Spleen (tissue), 11 donors: Measurements from ENCODE around the gene PERCC1. TPM values are rescaled to one million over a fixed set of nuclear protein-coding genes. Genes with fewer than 3 reads are reported as not detected.

Source experiments
- DNase-seq: peaks from one replicate; pipeline ENCODE4 v3.0.0-alpha.2; 2020
- H3K27ac ChIP-seq, 8 donors: fragments of 200-600 bp; sonication (generic) in 7 of 8; 1 replicate in 4 of 8; 2 replicates in 4 of 8; pipeline versions ENCODE4 v1.5.0 to v1.8.0; 2016 to 2021; ENCODE audit warnings: inconsistent platforms in 4 of 8, mild to moderate bottlenecking in 4 of 8, moderate library complexity in 1 of 8
- H3K27me3 ChIP-seq, 7 donors: fragments of 200-600 bp; sonication (generic) in 6 of 7; replicated peaks in 1 of 7; 1 replicate in 4 of 7; 2 replicates in 3 of 7; pipeline versions ENCODE4 v1.5.0 to v1.8.0; 2016 to 2021; ENCODE audit warnings: inconsistent platforms in 3 of 7, mild to moderate bottlenecking in 1 of 7
- H3K36me3 ChIP-seq, 6 donors: fragments of 200-600 bp; sonication (generic) in 5 of 6; 1 replicate in 4 of 6; 2 replicates in 2 of 6; pipeline versions ENCODE4 v1.5.0 to v1.8.0; 2016 to 2021; ENCODE audit warnings: inconsistent platforms in 2 of 6
- H3K4me1 ChIP-seq, 6 donors: fragments of 200-600 bp; sonication (generic) in 5 of 6; 1 replicate in 3 of 6; 2 replicates in 3 of 6; pipeline versions ENCODE4 v1.5.0 to v1.8.0; 2016 to 2021; ENCODE audit warnings: inconsistent platforms in 3 of 6
- H3K4me3 ChIP-seq, 8 donors: fragments of 200-600 bp; sonication (generic) in 7 of 8; 1 replicate in 4 of 8; 2 replicates in 4 of 8; pipeline versions ENCODE4 v1.5.0 to v1.8.0; 2016 to 2021; ENCODE audit warnings: inconsistent platforms in 4 of 8, mild to moderate bottlenecking in 4 of 8, moderate library complexity in 2 of 8
- H3K9me3 ChIP-seq, 8 donors: fragments of 200-600 bp; sonication (generic) in 7 of 8; 1 replicate in 4 of 8; 2 replicates in 4 of 8; pipeline versions ENCODE4 v1.5.0 to v1.8.0; 2016 to 2021; ENCODE audit warnings: inconsistent platforms in 4 of 8
- CTCF ChIP-seq, 11 experiments: fragments of 200-600 bp in 7 of 11; fragments of 450-650 bp in 4 of 11; sonication (generic) in 4 of 11; IDR thresholded peaks in 8 of 11; conservative IDR thresholded peaks in 3 of 11; 1 replicate in 7 of 11; 2 replicates in 4 of 11; pipeline versions ENCODE4 v1.4.0 to v1.8.0; 2016 to 2021; ENCODE audit warnings: antibody characterized with exemption in 11 of 11, inconsistent platforms in 4 of 11, mild to moderate bottlenecking in 1 of 11
- POLR2A ChIP-seq, 3 donors: fragments of 450-650 bp; IDR thresholded peaks; one replicate each; pipeline ENCODE4 v1.5.1; 2017; ENCODE audit warnings: antibody characterized with exemption in 3 of 3, mild to moderate bottlenecking in 1 of 3
- POLR2AphosphoS5 ChIP-seq, 3 donors: sonication (generic); formaldehyde crosslinking; IDR thresholded peaks; one replicate each; pipeline ENCODE4 v1.5.1; 2017; ENCODE audit warnings: antibody characterized with exemption in 3 of 3
- WGBS, 5 donors: extraction: QIAGEN DNeasy Blood & Tissue Kit in 3 of 5; methylation state at CpG; one replicate each; pipeline versions ENCODE4 v1.1.5 to v1.1.7; 2013 to 2018; 5-methylcytosine and 5-hydroxymethylcytosine counted together
- intact Hi-C: fragments of 100-400 bp; cut with DNase I; formaldehyde crosslinking; loops from one replicate; pipeline ENCODE4 v1.15.0; 2023; ENCODE audit warnings: low total_unique reads
- polyA plus RNA-seq, 3 donors: library from polyadenylated mRNA; stranded (reverse); fragments of 200-250 nt; gene quantifications; one replicate each; pipeline ENCODE4 v1.2.1, GENCODE V29; 2013
- total RNA-seq, 7 donors: library from RNA; depleted of rRNA in 3 of 7; stranded (reverse); fragments of >200 nt in 3 of 7; fragmentation: NEBNext Ultra II Directional in 4 of 7; extraction: Animal tissue kit (Norgen Biotek cat#: 25700) in 4 of 7; gene quantifications; one replicate each; pipeline versions ENCODE4 v1.1.0 to v1.2.1, GENCODE V29; 2016 to 2021
- donor health status: healthy with polysubstance abuse.
- donor health status: DM: no; HTN: no; CAD: no; lungs with moderate emphysema.
- donor health status: DM: no; HTN: no; CAD: no.
- donor health status: Bipolar disorder and iron deficiency.
- donor health status: healthy.
- donor health status: DM: no; HTN: no; CAD: no.
- donor health status: DM: yes; HTN: yes; CAD: no.

PERCC1 gene
- total and polyA plus RNA-seq, 10 donors = 0.11 to 1.3 (median 0.73) TPM; not detected in 7

GRCh38 chr16:1474082-1474795 lies 43.4 kb downstream of the PERCC1 start:
- Histone ChIP-seq H3K36me3 (no peaks in the 10 kb centered on the region), H3K9me3 (no peaks in the 10 kb centered on the region), H3K27me3 (no peaks in the 10 kb centered on the region), H3K27ac (peak overlapping the region; percentile 94 to 98 (median 96)), H3K4me1 (peaks cover 30 to 67% (median 55%) of the 10 kb centered on the region in 6 donors), H3K4me3 (peak overlapping the region; percentile 65 to 97 (median 92))
- 10 to 30% (median 12%) methylated on average over 22 to 57 of the region's 57 CpGs for WGBS, 5 donors
- DNase-seq = peak; percentile 84
- TF ChIP-seq POLR2AphosphoS5 (IDR thresholded peaks at IDR 0.05) (no peak), POLR2A (IDR thresholded peaks at IDR 0.05) (no peak), CTCF (IDR thresholded peaks at IDR 0.05 in 8 of 11, conservative IDR thresholded peaks at IDR 0.05 in 3 of 11) (no peak)
- intact Hi-C loops = no loop called here

GRCh38 chr16:1474796-1475551 lies 44.1 kb downstream of the PERCC1 start, which contains the start of gene CLCN7:
CLCN7 (minus strand) TSS chr16:1475028; CDS start chr16:1474974, 54 bp downstream.
- no peaks in the 10 kb centered on the region for H3K36me3 ChIP-seq
- WGBS, 5 donors = 0 to 2% (median 0%) methylated on average over 19 to 99 of the region's 99 CpGs
- peak in 3 of 11 experiments; percentile 10 to 24 (median 16) for TF ChIP-seq CTCF (IDR thresholded peaks at IDR 0.05 in 8 of 11, conservative IDR thresholded peaks at IDR 0.05 in 3 of 11)
- TF ChIP-seq POLR2A (IDR thresholded peaks at IDR 0.05) = peak; percentile 30 to 90 (median 82)
- TF ChIP-seq POLR2AphosphoS5 (IDR thresholded peaks at IDR 0.05) = peak; percentile 95 to 96 (median 95)
- no peaks in the 10 kb centered on the region for H3K27me3 ChIP-seq
- H3K9me3 ChIP-seq = no peaks in the 10 kb centered on the region
- peak; percentile 97 for DNase-seq
- intact Hi-C loops = no loop called here
- H3K4me3 ChIP-seq = peak within 1 kb of the TSS; percentile 65 to 97 (median 92)
- H3K4me1 ChIP-seq = peaks cover 30 to 67% (median 51%) of the 10 kb centered on the region in 6 donors
- H3K27ac ChIP-seq = peak within 1 kb of the TSS; percentile 94 to 98 (median 96)

- DNase-seq = no peak
- intact Hi-C loops = no loop called here
These were observed 44.8 kb downstream of the PERCC1 start for GRCh38 chr16:1475552-1476114.

More at GRCh38 chr16:1475552-1476114, 44.8 kb downstream of the PERCC1 start:
- peaks cover 25 to 67% (median 45%) of the 10 kb centered on the region in 6 donors for H3K4me1 ChIP-seq
- H3K4me3 ChIP-seq = peak overlapping the region; percentile 65 to 97 (median 92)
- peak overlapping the region; percentile 94 to 98 (median 96) for H3K27ac ChIP-seq
- H3K27me3 ChIP-seq = no peaks in the 10 kb centered on the region
- H3K36me3 ChIP-seq = no peaks in the 10 kb centered on the region
- no peaks in the 10 kb centered on the region for H3K9me3 ChIP-seq
- WGBS, 5 donors = 61 to 68% (median 67%) methylated on average over 15 of the region's 15 CpGs
- no peak for TF ChIP-seq POLR2AphosphoS5 (IDR thresholded peaks at IDR 0.05)
- TF ChIP-seq CTCF (IDR thresholded peaks at IDR 0.05 in 8 of 11, conservative IDR thresholded peaks at IDR 0.05 in 3 of 11) = no peak
- TF ChIP-seq POLR2A (IDR thresholded peaks at IDR 0.05) = no peak
